GM18507 (cell line): ENCODE data around the gene KCNK2.

Experiments used
- DNase-seq: peaks from one replicate; pipeline ENCODE4 v3.0.0; 2011; ENCODE audit warnings: low read depth; ENCODE audit not compliant: insufficient read length; ENCODE audit errors: extremely low spot score
- FAIRE-seq: peaks from 2 replicates; lab custom pipeline; 2011; peaks lifted over from hg19 to GRCh38; lab: Jason Lieb, UNC

The KCNK2 gene

DNA sequence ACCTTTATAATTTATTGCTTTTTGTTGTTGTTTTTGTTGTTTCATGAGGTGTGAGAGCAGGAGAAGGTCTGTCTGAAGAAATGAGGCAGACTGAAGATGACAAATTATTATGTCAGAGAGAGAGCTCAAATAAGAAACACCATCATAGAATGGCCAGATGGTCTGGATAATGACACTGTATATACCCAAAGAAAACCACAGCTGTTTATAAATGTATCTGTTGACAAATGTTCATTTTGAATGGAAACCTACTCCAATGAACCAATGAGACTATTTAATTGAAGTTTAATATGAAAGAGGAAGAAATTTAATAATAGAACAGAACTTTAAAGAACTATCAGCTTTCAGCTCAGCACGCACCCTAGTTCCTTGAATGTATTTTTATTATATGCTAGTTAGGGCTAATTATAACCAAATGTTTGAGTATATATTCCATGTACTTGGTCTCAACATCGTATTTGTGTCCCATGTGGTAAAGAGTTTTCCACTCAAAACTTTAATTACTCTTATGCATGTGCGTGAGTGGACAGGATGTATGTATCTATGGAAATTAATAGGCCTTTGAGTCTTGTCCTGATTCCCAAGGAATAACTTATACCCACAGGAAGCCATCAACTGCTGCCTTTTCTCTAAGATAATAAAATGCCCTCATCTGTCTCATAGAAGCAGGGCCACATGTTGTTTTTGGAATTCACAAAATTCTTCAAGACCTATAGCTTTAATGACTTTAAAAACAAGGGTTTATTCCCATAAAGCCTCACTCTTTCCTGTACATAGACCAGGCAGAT is 202.7 kb downstream of the KCNK2 start:
- no peak for FAIRE-seq
- DNase-seq = no peak
